ENCODE results near the gene TAF1D. TPM values are rescaled to one million over a fixed set of nuclear protein-coding genes. Genes with fewer than 3 reads are reported as not detected.

TAF1D gene
- total RNA-seq, 1 donor from 2014 or later = 131 TPM

GRCh38 chr11:93733474-93733873, 7.8 kb downstream of the TAF1D start:
- DNase-seq (ENCODE audit: low spot score) = no peak
- Mint-ChIP-seq H3K27ac (ENCODE audit: unreplicated experiment) (peak overlapping the region; percentile 57), H3K9me3 (ENCODE audit: unreplicated experiment) (no peaks in the 10 kb centered on the region), H3K4me1 (ENCODE audit: unreplicated experiment) (peaks cover 23% of the 10 kb centered on the region), H3K27me3 (ENCODE audit: unreplicated experiment) (no peaks in the 10 kb centered on the region), H3K36me3 (ENCODE audit: low read depth, unreplicated experiment) (peaks cover 51% of the 10 kb centered on the region), H3K4me3 (ENCODE audit: unreplicated experiment) (peak overlapping the region; percentile 52)
- no peak for TF ChIP-seq CTCF (IDR thresholded peaks at IDR 0.05; ENCODE audit: unreplicated experiment)

- peaks cover 46% of the 10 kb centered on the region for H3K36me3 Mint-ChIP-seq (ENCODE audit: low read depth, unreplicated experiment)
These were observed 8.9 kb downstream of the TAF1D start for GRCh38 chr11:93732237-93732892.

GRCh38 chr11:93730108-93731107, 10.9 kb downstream of the TAF1D start:
- H3K36me3 Mint-ChIP-seq (ENCODE audit: low read depth, unreplicated experiment) = peaks cover 37% of the 10 kb centered on the region
- peaks cover 12% of the 10 kb centered on the region for H3K4me1 Mint-ChIP-seq (ENCODE audit: unreplicated experiment)
- H3K4me3 Mint-ChIP-seq (ENCODE audit: unreplicated experiment) = no peak overlapping the region
- H3K27ac Mint-ChIP-seq (ENCODE audit: unreplicated experiment) = no peak overlapping the region
- DNase-seq (ENCODE audit: low spot score) = no peak
- H3K27me3 Mint-ChIP-seq (ENCODE audit: unreplicated experiment) = no peaks in the 10 kb centered on the region
- no peaks in the 10 kb centered on the region for H3K9me3 Mint-ChIP-seq (ENCODE audit: unreplicated experiment)
- no peak for TF ChIP-seq CTCF (IDR thresholded peaks at IDR 0.05; ENCODE audit: unreplicated experiment)

More at GRCh38 chr11:93732237-93732892, 8.9 kb downstream of the TAF1D start:
- peaks cover 12% of the 10 kb centered on the region for H3K4me1 Mint-ChIP-seq (ENCODE audit: unreplicated experiment)
- H3K4me3 Mint-ChIP-seq (ENCODE audit: unreplicated experiment) = peak overlapping the region; percentile 9
- no peak for TF ChIP-seq CTCF (IDR thresholded peaks at IDR 0.05; ENCODE audit: unreplicated experiment)
- H3K27me3 Mint-ChIP-seq (ENCODE audit: unreplicated experiment) = no peaks in the 10 kb centered on the region
- no peak for DNase-seq (ENCODE audit: low spot score)
- peak overlapping the region; percentile 1 for H3K27ac Mint-ChIP-seq (ENCODE audit: unreplicated experiment)
- no peaks in the 10 kb centered on the region for H3K9me3 Mint-ChIP-seq (ENCODE audit: unreplicated experiment)

- Mint-ChIP-seq H3K36me3 (ENCODE audit: low read depth, unreplicated experiment) (peaks cover 39% of the 10 kb centered on the region), H3K27ac (ENCODE audit: unreplicated experiment) (peak overlapping the region; percentile 43), H3K4me3 (ENCODE audit: unreplicated experiment) (peak overlapping the region; percentile 60), H3K4me1 (ENCODE audit: unreplicated experiment) (peaks cover 6% of the 10 kb centered on the region), H3K27me3 (ENCODE audit: unreplicated experiment) (no peaks in the 10 kb centered on the region), H3K9me3 (ENCODE audit: unreplicated experiment) (no peaks in the 10 kb centered on the region)
- no peak for TF ChIP-seq CTCF (IDR thresholded peaks at IDR 0.05; ENCODE audit: unreplicated experiment)
- no peak for DNase-seq (ENCODE audit: low spot score)
These were observed 12.1 kb downstream of the TAF1D start for GRCh38 chr11:93729129-93729616.
